MM.1S (cell line): ENCODE results near the gene KRT38.

Experiments
- DNase-seq: peaks from one replicate; pipeline ENCODE4 v3.0.0-alpha.2; 2015
- H2AFZ ChIP-seq: fragments of 300-600 bp; sonication (generic); 2 replicates; pipeline ENCODE4 v1.6.0; 2016; ENCODE audit warnings: antibody characterized with exemption, low read length
- H3F3A ChIP-seq: fragments of 300-600 bp; sonication (generic); 2 replicates; pipeline ENCODE4 v1.6.1; 2016; ENCODE audit warnings: mild to moderate bottlenecking, antibody characterized with exemption, low read length, moderate library complexity, mixed read lengths; ENCODE audit not compliant: insufficient read depth
- H3K27ac ChIP-seq: fragments of 300-600 bp; sonication (generic); 2 replicates; pipeline ENCODE4 v1.5.1; 2016; ENCODE audit warnings: mild to moderate bottlenecking, low read length
- H3K27me3 ChIP-seq: fragments of 300-600 bp; sonication (generic); replicated peaks from 2 replicates; pipeline ENCODE4 v1.6.0; 2016; ENCODE audit warnings: low read length; ENCODE audit not compliant: insufficient read depth
- H3K36me3 ChIP-seq: fragments of 300-600 bp; sonication (generic); replicated peaks from 2 replicates; pipeline ENCODE4 v1.6.1; 2016; ENCODE audit warnings: mild to moderate bottlenecking, low read length, mixed read lengths; ENCODE audit not compliant: insufficient read depth
- H3K4me1 ChIP-seq: fragments of 300-600 bp; sonication (generic); 2 replicates; pipeline ENCODE4 v1.6.1; 2016; ENCODE audit warnings: low read length, mixed read lengths
- H3K4me2 ChIP-seq: fragments of 300-600 bp; sonication (generic); 2 replicates; pipeline ENCODE4 v1.6.0; 2016; ENCODE audit warnings: low read depth, low read length
- H3K4me3 ChIP-seq: fragments of 300-600 bp; sonication (generic); 2 replicates; pipeline ENCODE4 v1.5.1; 2016; ENCODE audit warnings: low read length, mixed read lengths
- H3K79me2 ChIP-seq: fragments of 300-600 bp; sonication (generic); 2 replicates; pipeline ENCODE4 v1.6.1; 2016; ENCODE audit warnings: mixed run types, low read length, mixed read lengths
- H3K9ac ChIP-seq: fragments of 300-600 bp; sonication (generic); 2 replicates; pipeline ENCODE4 v1.6.1; 2016; ENCODE audit warnings: low read length, mixed read lengths
- H3K9me2 ChIP-seq: fragments of 300-600 bp; sonication (generic); replicated peaks from 2 replicates; pipeline ENCODE4 v1.6.1; 2016; ENCODE audit warnings: mild to moderate bottlenecking, low read length, mixed read lengths; ENCODE audit not compliant: insufficient read depth
- H3K9me3 ChIP-seq: fragments of 300-600 bp; sonication (generic); replicated peaks from 2 replicates; pipeline ENCODE4 v1.6.1; 2016; ENCODE audit warnings: mild to moderate bottlenecking, low read length, mixed read lengths; ENCODE audit not compliant: insufficient read depth
- H4K20me1 ChIP-seq: fragments of 300-600 bp; sonication (generic); 2 replicates; pipeline ENCODE4 v1.6.1; 2016; ENCODE audit warnings: mild to moderate bottlenecking, low read length, moderate library complexity, mixed read lengths; ENCODE audit not compliant: insufficient read depth
- CTCF ChIP-seq: fragments of 300-600 bp; sonication (generic); IDR thresholded peaks from 2 replicates; pipeline ENCODE4 v1.5.1; 2016; ENCODE audit warnings: antibody characterized with exemption, low read length, mixed read lengths
- EZH2 ChIP-seq: fragments of 300-600 bp; sonication (generic); optimal IDR thresholded peaks from 2 replicates; pipeline ENCODE3; 2017; ENCODE audit warnings: low read depth, mild to moderate bottlenecking, antibody characterized with exemption, low read length, mixed read lengths
- EZH2phosphoT487 ChIP-seq: fragments of 300-600 bp; sonication (generic); IDR thresholded peaks from 2 replicates; pipeline ENCODE4 v1.6.1; 2018; ENCODE audit warnings: antibody characterized with exemption, low read length

Gene KRT38

DNA sequence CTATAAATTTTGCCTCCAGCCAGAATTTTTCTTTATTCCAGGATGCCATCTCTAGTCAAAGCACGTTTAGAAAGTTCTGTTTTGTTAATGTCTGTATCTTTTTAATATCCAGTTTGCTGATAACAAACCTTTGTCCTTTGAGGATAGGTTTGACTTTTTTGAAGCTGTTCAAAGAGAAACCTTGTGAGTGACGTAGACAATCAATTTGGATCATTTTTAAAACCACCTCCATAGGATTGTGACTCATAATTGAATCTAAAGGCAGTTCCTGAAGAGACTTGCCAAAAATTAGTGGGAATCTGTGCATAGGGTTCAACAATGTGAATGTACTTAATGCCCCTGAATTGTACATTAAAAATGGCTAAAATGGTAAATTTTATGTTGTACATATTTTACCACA lies 49.2 kb downstream of the KRT38 start:
- no peak for DNase-seq
- Histone ChIP-seq H3F3A (no peaks in the 10 kb centered on the region), H3K4me3 (no peak overlapping the region), H3K9me2 (no peaks in the 10 kb centered on the region), H3K9me3 (no peaks in the 10 kb centered on the region), H3K4me2 (no peak overlapping the region), H2AFZ (no peak overlapping the region), H3K36me3 (no peaks in the 10 kb centered on the region), H3K79me2 (no peaks in the 10 kb centered on the region), H3K4me1 (no peaks in the 10 kb centered on the region), H3K27me3 (0 out of 2 replicates have a peak, but pooled peaks cover 4% of the 10 kb centered on the region), H4K20me1 (no peaks in the 10 kb centered on the region), H3K27ac (no peak overlapping the region), H3K9ac (no peak overlapping the region)
- TF ChIP-seq EZH2 (no peak), EZH2phosphoT487 (no peak), CTCF (no peak)

DNA sequence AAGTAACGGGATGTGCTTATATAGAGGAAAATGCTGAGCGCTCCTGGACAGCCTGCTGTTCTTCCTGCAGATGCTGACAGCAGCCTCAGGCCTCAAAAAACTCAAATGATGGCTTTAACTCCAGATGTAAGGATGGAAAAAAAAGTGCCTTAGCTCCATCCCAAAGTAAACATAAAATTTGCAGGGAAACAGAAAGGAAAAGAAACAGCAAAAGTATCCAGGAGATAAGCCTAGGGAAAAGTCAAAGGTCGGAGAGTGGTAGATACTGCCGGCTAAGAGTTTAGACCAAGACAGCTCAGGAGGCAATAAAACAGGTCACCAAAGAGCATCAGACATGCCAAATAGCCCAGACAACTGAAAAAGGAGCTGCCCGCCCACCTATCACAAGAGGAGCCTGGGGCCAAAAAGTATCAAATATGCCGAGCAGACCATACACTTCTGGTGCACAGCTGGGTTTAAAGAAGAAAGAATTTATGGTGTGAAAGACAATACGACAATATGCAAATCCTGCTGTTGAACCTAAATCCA lies 50.3 kb downstream of the KRT38 start:
- no peak overlapping the region for H3K4me2 ChIP-seq
- no peaks in the 10 kb centered on the region for H3K4me1 ChIP-seq
- H3K4me3 ChIP-seq, result no peak overlapping the region
- no peaks in the 10 kb centered on the region for H4K20me1 ChIP-seq
- no peaks in the 10 kb centered on the region for H3F3A ChIP-seq
- H3K9me3 ChIP-seq, result no peaks in the 10 kb centered on the region
- TF ChIP-seq CTCF, result no peak
- no peak for TF ChIP-seq EZH2
- no peak for TF ChIP-seq EZH2phosphoT487
- no peaks in the 10 kb centered on the region for H3K9me2 ChIP-seq
- no peak overlapping the region for H3K27ac ChIP-seq
- no peak overlapping the region for H2AFZ ChIP-seq
- H3K9ac ChIP-seq, result no peak overlapping the region
- DNase-seq, result no peak
- no peaks in the 10 kb centered on the region for H3K36me3 ChIP-seq
- 0 out of 2 replicates have a peak, but pooled peaks cover 4% of the 10 kb centered on the region for H3K27me3 ChIP-seq
- H3K79me2 ChIP-seq, result no peaks in the 10 kb centered on the region

GRCh38 chr17:41387670-41388069 lies 53.1 kb downstream of the KRT38 start:
- Histone ChIP-seq H3F3A (no peaks in the 10 kb centered on the region), H2AFZ (no peak overlapping the region), H3K27ac (no peak overlapping the region), H4K20me1 (no peaks in the 10 kb centered on the region), H3K9me3 (no peaks in the 10 kb centered on the region), H3K4me2 (no peak overlapping the region), H3K27me3 (no peaks in the 10 kb centered on the region), H3K79me2 (no peaks in the 10 kb centered on the region), H3K9ac (no peak overlapping the region), H3K4me1 (no peaks in the 10 kb centered on the region), H3K4me3 (no peak overlapping the region), H3K9me2 (no peaks in the 10 kb centered on the region), H3K36me3 (no peaks in the 10 kb centered on the region)
- TF ChIP-seq CTCF (no peak), EZH2phosphoT487 (no peak), EZH2 (no peak)
- DNase-seq, result no peak
